PC-3 (cell line): ENCODE data around the gene ZSWIM4. TPM values are rescaled to one million over a fixed set of nuclear protein-coding genes. Genes with fewer than 3 reads are reported as not detected.

ENCODE experiments used
- ATAC-seq: fragments of 200-7000 bp; cut with Tn5 transposase; 2 replicates; pipeline ENCODE4 v1.9.1; 2020; ENCODE audit warnings: mild to moderate bottlenecking, moderate library complexity
- BruUV-seq: library from RNA; stranded (reverse); fragments of 400-500 nt; replicated peaks from 2 replicates; lab custom pipeline; 2021; lab: Mats Ljungman, UMichigan
- CTCF ChIA-PET: fragments of 300-600 bp; sonication (Branson Sonifier 250); formaldehyde crosslinking; loops from one replicate; lab custom pipeline; 2022; ENCODE audit warnings: antibody characterized with exemption; lab: Charles Lee
- POLR2A ChIA-PET: fragments of 300-600 bp; sonication (Branson Sonifier 250); formaldehyde crosslinking; loops from one replicate; lab custom pipeline; 2022; ENCODE audit warnings: antibody characterized with exemption; ENCODE audit not compliant: unreplicated experiment; lab: Charles Lee
- DNase-seq: peaks from one replicate; pipeline ENCODE4 v3.0.0-alpha.2; 2015
- H2AFZ ChIP-seq: fragments of 300-600 bp; sonication (generic); 2 replicates; pipeline ENCODE4 v1.6.0; 2016; ENCODE audit warnings: antibody characterized with exemption, low read length
- H3F3A ChIP-seq: fragments of 300-600 bp; sonication (generic); one replicate; pipeline ENCODE4 v1.6.0; 2017; ENCODE audit warnings: antibody characterized with exemption, low read length, control low read depth, mild to moderate bottlenecking; ENCODE audit not compliant: unreplicated experiment
- H3K27ac ChIP-seq: fragments of 300-600 bp; sonication (generic); 2 replicates; pipeline ENCODE4 v1.5.1; 2016; ENCODE audit warnings: mild to moderate bottlenecking, low read length
- H3K27me3 ChIP-seq: fragments of 300-600 bp; sonication (generic); 2 replicates; pipeline ENCODE4 v1.6.1; 2016; ENCODE audit warnings: low read length, mixed read lengths
- H3K36me3 ChIP-seq: fragments of 300-600 bp; sonication (generic); 2 replicates; pipeline ENCODE4 v1.6.1; 2016; ENCODE audit warnings: low read depth, mixed run types, low read length, mixed read lengths
- H3K4me1 ChIP-seq: fragments of 300-600 bp; sonication (generic); 2 replicates; pipeline ENCODE4 v1.5.1; 2016; ENCODE audit warnings: low read length; ENCODE audit not compliant: insufficient read depth
- H3K4me2 ChIP-seq: fragments of 300-600 bp; sonication (generic); 2 replicates; pipeline ENCODE4 v1.6.0; 2016; ENCODE audit warnings: low read length
- H3K4me3 ChIP-seq: fragments of 300-600 bp; sonication (generic); 2 replicates; pipeline ENCODE4 v1.5.1; 2016; ENCODE audit warnings: mild to moderate bottlenecking, low read length, mixed read lengths
- H3K79me2 ChIP-seq: fragments of 300-600 bp; sonication (generic); 2 replicates; pipeline ENCODE4 v1.6.1; 2017; ENCODE audit warnings: low read length, mixed read lengths
- H3K9ac ChIP-seq: fragments of 300-600 bp; sonication (generic); 2 replicates; pipeline ENCODE4 v1.6.0; 2016; ENCODE audit warnings: mild to moderate bottlenecking, low read length
- H3K9me2 ChIP-seq: fragments of 300-600 bp; sonication (generic); replicated peaks from 2 replicates; pipeline ENCODE4 v1.6.1; 2016; ENCODE audit warnings: mixed run types, low read length, mixed read lengths
- H3K9me3 ChIP-seq: fragments of 300-600 bp; sonication (generic); 2 replicates; pipeline ENCODE4 v1.6.1; 2016; ENCODE audit warnings: low read length, mixed read lengths
- H4K20me1 ChIP-seq: fragments of 300-600 bp; sonication (generic); 2 replicates; pipeline ENCODE4 v1.6.1; 2016; ENCODE audit warnings: low read length, mixed read lengths
- EZH2 ChIP-seq: fragments of 300-600 bp; sonication (generic); IDR thresholded peaks from one replicate; pipeline ENCODE4 v1.6.1; 2017; ENCODE audit warnings: antibody characterized with exemption, mild to moderate bottlenecking, low read length; ENCODE audit not compliant: unreplicated experiment
- EZH2phosphoT487 ChIP-seq: fragments of 300-600 bp; sonication (generic); IDR thresholded peaks from 2 replicates; pipeline ENCODE4 v1.6.1; 2018; ENCODE audit warnings: mild to moderate bottlenecking, antibody characterized with exemption, low read length, borderline replicate concordance
- intact Hi-C: fragments of 100-400 bp; cut with micrococcal nuclease; formaldehyde crosslinking; loops from 2 replicates; pipeline ENCODE4 v1.9.0; 2023
- total RNA-seq: library from RNA; depleted of rRNA; stranded (reverse); fragments of >200 nt; gene quantifications from 2 replicates; pipeline ENCODE4 v1.2.3, GENCODE V29; 2014
- TF ChIP-seq, protein P1 (sequence below): fragments of 300-600 bp; sonication (generic); conservative IDR thresholded peaks from 2 replicates; pipeline ENCODE4 v1.5.1; 2017; ENCODE audit warnings: antibody characterized with exemption, low read depth, mild to moderate bottlenecking, low read length

The ZSWIM4 gene
- total RNA-seq, 1 experiment from 2014 or later, result 8.0 TPM

DNA sequence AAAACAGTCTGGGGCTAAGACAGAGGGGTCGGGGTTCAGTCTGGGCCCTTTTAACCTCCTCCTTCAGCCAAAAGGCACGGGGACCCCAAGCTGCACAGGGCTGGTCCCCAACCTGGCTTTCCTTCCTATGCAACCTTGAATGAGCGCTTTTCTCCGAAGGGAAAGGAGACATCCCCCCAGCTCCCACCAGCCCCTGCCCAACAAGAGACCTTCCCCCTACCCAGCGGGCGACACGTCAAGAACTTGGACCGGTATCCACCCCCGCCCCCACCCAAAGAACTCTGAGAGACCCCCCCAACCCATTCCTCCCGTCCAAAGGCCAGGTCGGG, 46.7 kb downstream of the ZSWIM4 start:
- Histone ChIP-seq H3K36me3 (peaks cover 24% of the 10 kb centered on the region), H3K27ac (peak overlapping the region; percentile 96), H3F3A (peaks cover 21% of the 10 kb centered on the region), H4K20me1 (peaks cover 32% of the 10 kb centered on the region), H3K9ac (peak overlapping the region; percentile 93), H2AFZ (no peak overlapping the region), H3K27me3 (no peaks in the 10 kb centered on the region), H3K4me2 (peak overlapping the region; percentile 94), H3K9me2 (no peaks in the 10 kb centered on the region), H3K9me3 (no peaks in the 10 kb centered on the region), H3K4me1 (peaks cover 60% of the 10 kb centered on the region), H3K4me3 (peak overlapping the region; percentile 82), H3K79me2 (peaks cover 69% of the 10 kb centered on the region)
- ATAC-seq (no peak), DNase-seq (no peak)
- ChIA-PET POLR2A (interaction anchor here (0.6 kb wide), 3 partner anchors 11 to 20 kb away, joined by 3 to 15 read pairs (median 6); no protein-coding TSS in a partner anchor), CTCF (interaction anchor here (0.5 kb wide), 1 partner anchor 20 kb away, joined by 3 read pairs; no protein-coding TSS in a partner anchor)
- intact Hi-C loops, result loop anchor here (2.0 kb wide), 1 partner anchor 57 kb away; no protein-coding TSS in a partner anchor
- TSS peak; percentile 65 for BruUV-seq
- no peak for TF ChIP-seq EZH2
- TF ChIP-seq, protein P1, sequence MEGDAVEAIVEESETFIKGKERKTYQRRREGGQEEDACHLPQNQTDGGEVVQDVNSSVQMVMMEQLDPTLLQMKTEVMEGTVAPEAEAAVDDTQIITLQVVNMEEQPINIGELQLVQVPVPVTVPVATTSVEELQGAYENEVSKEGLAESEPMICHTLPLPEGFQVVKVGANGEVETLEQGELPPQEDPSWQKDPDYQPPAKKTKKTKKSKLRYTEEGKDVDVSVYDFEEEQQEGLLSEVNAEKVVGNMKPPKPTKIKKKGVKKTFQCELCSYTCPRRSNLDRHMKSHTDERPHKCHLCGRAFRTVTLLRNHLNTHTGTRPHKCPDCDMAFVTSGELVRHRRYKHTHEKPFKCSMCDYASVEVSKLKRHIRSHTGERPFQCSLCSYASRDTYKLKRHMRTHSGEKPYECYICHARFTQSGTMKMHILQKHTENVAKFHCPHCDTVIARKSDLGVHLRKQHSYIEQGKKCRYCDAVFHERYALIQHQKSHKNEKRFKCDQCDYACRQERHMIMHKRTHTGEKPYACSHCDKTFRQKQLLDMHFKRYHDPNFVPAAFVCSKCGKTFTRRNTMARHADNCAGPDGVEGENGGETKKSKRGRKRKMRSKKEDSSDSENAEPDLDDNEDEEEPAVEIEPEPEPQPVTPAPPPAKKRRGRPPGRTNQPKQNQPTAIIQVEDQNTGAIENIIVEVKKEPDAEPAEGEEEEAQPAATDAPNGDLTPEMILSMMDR, result no peak

GRCh38 chr19:13842291-13843103, 47.3 kb downstream of the ZSWIM4 start:
- CTCF ChIA-PET, result no interaction called here
- Histone ChIP-seq H3F3A (peaks cover 16% of the 10 kb centered on the region), H3K9ac (peak overlapping the region; percentile 93), H3K9me3 (no peaks in the 10 kb centered on the region), H3K79me2 (peaks cover 63% of the 10 kb centered on the region), H2AFZ (peak overlapping the region; percentile 37), H3K4me3 (peak overlapping the region; percentile 82), H3K4me2 (peak overlapping the region; percentile 95), H3K9me2 (no peaks in the 10 kb centered on the region), H4K20me1 (peaks cover 28% of the 10 kb centered on the region), H3K27me3 (no peaks in the 10 kb centered on the region), H3K27ac (peak overlapping the region; percentile 96), H3K4me1 (peaks cover 60% of the 10 kb centered on the region), H3K36me3 (peaks cover 24% of the 10 kb centered on the region)
- intact Hi-C loops, result no loop called here
- TF ChIP-seq EZH2, result no peak
- TF ChIP-seq EZH2phosphoT487, result no peak
- TF ChIP-seq, protein P1, result no peak
- DNase-seq (peak; percentile 83), ATAC-seq (peak; percentile 0; the same call in 1 of the 2 replicates)
- no TSS peak for BruUV-seq
- POLR2A ChIA-PET, result no interaction called here
